Fibroblast of lung (primary cell): Measurements from ENCODE around the gene PPFIBP1. TPM values are rescaled to one million over a fixed set of nuclear protein-coding genes. Genes with fewer than 3 reads are reported as not detected.

Experiments used
- DNase-seq, 2 donors: peaks; one replicate each; pipeline versions ENCODE4 v3.0.0 to v3.0.0-alpha.2; 2010; ENCODE audit warnings: low read depth in 2 of 2
- H2AFZ ChIP-seq: 2 replicates; pipeline ENCODE4 v1.5.1; 2012; ENCODE audit warnings: low read length, control low read depth, inconsistent platforms
- H3K27ac ChIP-seq: 2 replicates; pipeline ENCODE4 v1.5.1; 2011; ENCODE audit warnings: low read length, control low read depth; ENCODE audit not compliant: insufficient read depth
- H3K27me3 ChIP-seq: 2 replicates; pipeline ENCODE4 v1.5.1; 2011; ENCODE audit warnings: mild to moderate bottlenecking, low read length; ENCODE audit not compliant: control insufficient read depth, insufficient read depth
- H3K36me3 ChIP-seq: 2 replicates; pipeline ENCODE4 v1.5.1; 2011; ENCODE audit warnings: low read length; ENCODE audit not compliant: control insufficient read depth, insufficient read depth
- H3K4me1 ChIP-seq: 2 replicates; pipeline ENCODE4 v1.5.1; 2011; ENCODE audit warnings: low read length; ENCODE audit not compliant: control insufficient read depth, insufficient read depth; ENCODE audit errors: extremely low read depth
- H3K4me2 ChIP-seq: 2 replicates; pipeline ENCODE4 v1.5.1; 2011; ENCODE audit warnings: low read length, control low read depth; ENCODE audit not compliant: insufficient read depth; ENCODE audit errors: extremely low read depth
- H3K4me3 ChIP-seq, 4 experiments: fragments of 200-600 bp in 1 of 4; sonication (generic) in 1 of 4; replicated peaks in 1 of 4; 2 replicates each; pipeline ENCODE4 v1.5.1; 2011 to 2016; ENCODE audit warnings: low read length in 4 of 4, low read depth in 3 of 4, mild to moderate bottlenecking in 3 of 4, control low read depth in 2 of 4, inconsistent platforms in 1 of 4, mixed read lengths in 1 of 4; ENCODE audit not compliant: insufficient read depth in 1 of 4; ENCODE audit errors: control extremely low read depth in 1 of 4
- H3K79me2 ChIP-seq: 2 replicates; pipeline ENCODE4 v1.5.1; 2012; ENCODE audit warnings: mild to moderate bottlenecking, low read length, inconsistent platforms; ENCODE audit not compliant: control insufficient read depth, insufficient read depth
- H3K9ac ChIP-seq: 2 replicates; pipeline ENCODE4 v1.5.1; 2011; ENCODE audit warnings: mild to moderate bottlenecking, low read length, control low read depth; ENCODE audit not compliant: insufficient read depth
- H3K9me3 ChIP-seq: 2 replicates; pipeline ENCODE4 v1.5.1; 2012; ENCODE audit warnings: low read depth, low read length; ENCODE audit not compliant: control insufficient read depth, insufficient read depth
- H4K20me1 ChIP-seq: 2 replicates; pipeline ENCODE4 v1.5.1; 2011; ENCODE audit warnings: low read length; ENCODE audit not compliant: control insufficient read depth, insufficient read depth; ENCODE audit errors: extremely low read depth
- EZH2 ChIP-seq: IDR thresholded peaks from 2 replicates; pipeline ENCODE4 v1.5.1; 2012; ENCODE audit warnings: low read length, control low read depth, mild to moderate bottlenecking; ENCODE audit errors: missing control alignments
- polyA plus RNA-seq, 2 donors: library from polyadenylated mRNA; depleted of rRNA in 1 of 2; stranded (reverse) in 1 of 2; unstranded in 1 of 2; fragments of >200 nt; gene quantifications; 2 replicates each; pipeline ENCODE4 v1.2.1, GENCODE V29; 2011 to 2012; ENCODE audit warnings: missing spikeins in 1 of 2
- total RNA-seq: library from RNA; depleted of rRNA; stranded (reverse); fragments of >200 nt; gene quantifications from 2 replicates; pipeline ENCODE4 v1.2.1, GENCODE V29; 2014
- TF ChIP-seq, protein P1 (sequence below), 2 donors: IDR thresholded peaks in 1 of 2; conservative IDR thresholded peaks in 1 of 2; 1 replicate in 1 of 2; 2 replicates in 1 of 2; pipeline ENCODE4 v1.5.1; 2011 to 2012; ENCODE audit warnings: low read length in 2 of 2, control low read depth in 1 of 2, inconsistent platforms in 1 of 2, low read depth in 1 of 2, mild to moderate bottlenecking in 1 of 2

The PPFIBP1 gene
- total and polyA plus RNA-seq, 2 donors (not counting 1 experiment from before 2014, with no cell fraction given) = 65.1 to 93.0 TPM

DNA sequence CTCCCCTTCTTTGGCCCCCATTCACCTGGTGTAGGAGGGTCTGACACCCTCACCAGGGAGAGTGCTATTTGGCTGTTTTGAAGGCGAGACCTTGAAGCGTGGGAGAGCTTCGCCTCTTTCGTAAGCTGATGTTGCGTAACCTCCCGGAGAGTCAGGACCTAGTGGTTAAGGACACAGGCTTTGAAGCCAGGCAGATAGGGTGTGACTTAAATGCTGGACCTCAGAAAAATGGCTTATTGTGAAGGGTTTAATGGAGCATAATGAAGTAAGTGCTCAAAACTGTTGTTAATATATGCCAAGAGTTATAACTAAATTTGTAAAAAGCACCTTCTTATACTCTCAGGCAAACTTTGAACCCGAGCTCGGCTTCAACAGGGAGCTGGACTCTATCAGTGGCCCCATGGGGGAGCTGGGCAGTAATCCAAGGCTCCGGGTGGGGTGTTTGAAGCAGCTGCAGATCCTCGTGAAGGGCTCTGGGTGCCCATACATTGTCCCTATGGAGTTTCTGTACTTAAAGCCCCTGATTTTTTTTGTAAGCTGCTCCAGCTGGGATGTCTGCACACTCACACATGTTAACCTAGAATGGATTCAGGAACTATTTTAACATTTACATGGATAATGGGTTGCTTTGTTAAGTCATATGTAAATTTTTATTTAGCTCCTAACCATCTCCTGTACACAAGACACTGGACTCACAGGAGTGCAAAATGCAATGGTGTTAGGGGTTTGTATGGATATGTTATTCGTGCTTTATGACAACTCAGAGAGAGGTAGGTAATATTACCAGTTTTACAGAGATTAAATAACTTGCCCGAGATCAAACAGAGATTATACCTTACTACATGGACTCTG, 26.0 kb downstream of the PPFIBP1 start:
- H3K9me3 ChIP-seq = no peaks in the 10 kb centered on the region
- peaks cover 31% of the 10 kb centered on the region for H3K4me1 ChIP-seq
- no peaks in the 10 kb centered on the region for H4K20me1 ChIP-seq
- DNase-seq = peak; percentile 99
- no peak overlapping the region for H2AFZ ChIP-seq
- peak overlapping the region; percentile 8 to 34 (median 29) for H3K4me3 ChIP-seq
- peaks cover 71% of the 10 kb centered on the region for H3K79me2 ChIP-seq
- TF ChIP-seq, protein P1, sequence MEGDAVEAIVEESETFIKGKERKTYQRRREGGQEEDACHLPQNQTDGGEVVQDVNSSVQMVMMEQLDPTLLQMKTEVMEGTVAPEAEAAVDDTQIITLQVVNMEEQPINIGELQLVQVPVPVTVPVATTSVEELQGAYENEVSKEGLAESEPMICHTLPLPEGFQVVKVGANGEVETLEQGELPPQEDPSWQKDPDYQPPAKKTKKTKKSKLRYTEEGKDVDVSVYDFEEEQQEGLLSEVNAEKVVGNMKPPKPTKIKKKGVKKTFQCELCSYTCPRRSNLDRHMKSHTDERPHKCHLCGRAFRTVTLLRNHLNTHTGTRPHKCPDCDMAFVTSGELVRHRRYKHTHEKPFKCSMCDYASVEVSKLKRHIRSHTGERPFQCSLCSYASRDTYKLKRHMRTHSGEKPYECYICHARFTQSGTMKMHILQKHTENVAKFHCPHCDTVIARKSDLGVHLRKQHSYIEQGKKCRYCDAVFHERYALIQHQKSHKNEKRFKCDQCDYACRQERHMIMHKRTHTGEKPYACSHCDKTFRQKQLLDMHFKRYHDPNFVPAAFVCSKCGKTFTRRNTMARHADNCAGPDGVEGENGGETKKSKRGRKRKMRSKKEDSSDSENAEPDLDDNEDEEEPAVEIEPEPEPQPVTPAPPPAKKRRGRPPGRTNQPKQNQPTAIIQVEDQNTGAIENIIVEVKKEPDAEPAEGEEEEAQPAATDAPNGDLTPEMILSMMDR (conservative IDR thresholded peaks at IDR 0.05 in 1 of 2, IDR thresholded peaks at IDR 0.05 in 1 of 2; ENCODE audit: low read depth in 1 of 2, low read length in 2 of 2) = no peak
- TF ChIP-seq EZH2 = no peak
- H3K27me3 ChIP-seq = no peaks in the 10 kb centered on the region
- no peaks in the 10 kb centered on the region for H3K36me3 ChIP-seq
- peak overlapping the region; percentile 29 for H3K9ac ChIP-seq
- peak overlapping the region; percentile 91 for H3K27ac ChIP-seq
- H3K4me2 ChIP-seq = peak overlapping the region; percentile 73

DNA sequence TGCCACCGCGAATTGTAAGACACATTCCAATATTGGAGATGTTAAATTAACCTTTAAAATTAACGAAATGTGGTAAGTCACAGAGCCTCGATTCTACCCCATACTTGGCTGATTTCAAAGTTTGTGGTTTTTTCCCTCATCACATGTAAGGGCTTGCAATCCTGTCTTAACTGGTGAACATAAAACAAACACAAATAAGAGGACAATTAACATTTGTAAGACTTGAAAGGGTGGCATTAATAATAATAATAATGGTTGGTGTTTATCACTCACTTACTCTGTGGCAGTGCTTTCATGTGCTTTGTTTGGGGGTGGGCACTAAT, 26.6 kb downstream of the PPFIBP1 start:
- no peaks in the 10 kb centered on the region for H3K9me3 ChIP-seq
- no peak for TF ChIP-seq EZH2
- TF ChIP-seq, protein P1 (conservative IDR thresholded peaks at IDR 0.05 in 1 of 2, IDR thresholded peaks at IDR 0.05 in 1 of 2; ENCODE audit: low read depth in 1 of 2, low read length in 2 of 2) = no peak
- H3K9ac ChIP-seq = no peak overlapping the region
- peak in 1 of 2 donors; percentile 48 for DNase-seq
- H3K27me3 ChIP-seq = no peaks in the 10 kb centered on the region
- H3K4me1 ChIP-seq = peaks cover 31% of the 10 kb centered on the region
- no peak overlapping the region for H3K4me3 ChIP-seq
- H3K79me2 ChIP-seq = peaks cover 72% of the 10 kb centered on the region
- peak overlapping the region; percentile 91 for H3K27ac ChIP-seq
- H3K36me3 ChIP-seq = no peaks in the 10 kb centered on the region
- H2AFZ ChIP-seq = no peak overlapping the region
- no peaks in the 10 kb centered on the region for H4K20me1 ChIP-seq
- no peak overlapping the region for H3K4me2 ChIP-seq

DNA sequence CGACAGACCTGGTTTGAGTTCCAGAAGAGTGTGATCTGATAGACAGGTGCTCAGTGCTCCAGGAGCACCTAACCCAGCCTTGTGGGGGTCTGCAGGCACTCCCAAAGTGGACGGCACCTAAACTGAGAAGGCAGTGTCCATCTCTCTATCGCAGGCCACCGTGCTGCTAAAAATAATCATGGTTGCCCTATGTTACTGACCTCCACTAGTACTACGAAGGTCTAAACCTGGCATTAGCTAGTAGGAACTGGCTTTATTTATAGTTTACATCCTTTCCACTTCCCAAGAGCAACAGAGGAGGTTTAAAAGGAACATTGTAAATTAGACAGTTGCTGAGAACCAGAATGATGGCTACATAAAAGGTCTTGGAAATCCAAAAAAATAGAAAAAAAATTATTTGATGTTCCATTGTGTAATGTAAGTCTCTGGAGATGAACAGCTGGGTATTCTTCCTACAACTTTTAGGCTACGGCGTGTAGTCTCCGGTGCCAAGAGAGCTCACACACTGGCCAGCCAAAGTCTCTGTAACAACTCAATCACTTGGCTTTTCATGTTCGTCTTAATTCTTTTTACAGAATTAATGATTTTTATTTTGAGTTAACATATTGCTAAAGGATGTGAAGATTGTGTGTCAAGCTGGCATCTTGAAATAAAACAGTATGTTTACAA, 27.3 kb downstream of the PPFIBP1 start:
- H2AFZ ChIP-seq = no peak overlapping the region
- H3K4me3 ChIP-seq = no peak overlapping the region
- peak overlapping the region; percentile 60 for H3K4me2 ChIP-seq
- no peak overlapping the region for H3K9ac ChIP-seq
- DNase-seq = peak in 1 of 2 donors; percentile 42
- peaks cover 72% of the 10 kb centered on the region for H3K79me2 ChIP-seq
- peak overlapping the region; percentile 60 for H3K27ac ChIP-seq
- H3K4me1 ChIP-seq = peaks cover 36% of the 10 kb centered on the region
- no peaks in the 10 kb centered on the region for H4K20me1 ChIP-seq
- no peaks in the 10 kb centered on the region for H3K36me3 ChIP-seq
- no peaks in the 10 kb centered on the region for H3K27me3 ChIP-seq
- no peaks in the 10 kb centered on the region for H3K9me3 ChIP-seq
- TF ChIP-seq EZH2 = no peak
- TF ChIP-seq, protein P1 (conservative IDR thresholded peaks at IDR 0.05 in 1 of 2, IDR thresholded peaks at IDR 0.05 in 1 of 2; ENCODE audit: low read depth in 1 of 2, low read length in 2 of 2) = no peak
